Body of pancreas (tissue), 4 donors: ENCODE data around the gene WDR53. TPM values are rescaled to one million over a fixed set of nuclear protein-coding genes. Genes with fewer than 3 reads are reported as not detected.
"Not testable (repeated sequence)": the region's sequence is repeated elsewhere in the genome, so short reads cannot be mapped to it uniquely, and the experiment has no call there.

Source experiments
- ATAC-seq: fragments of 150-250 bp; one replicate; pipeline ENCODE4 v1.9.1; 2016
- DNase-seq, 4 donors: peaks; one replicate each; pipeline ENCODE4 v3.0.0-alpha.2; 2019
- H3K27ac ChIP-seq, 4 donors: fragments of 200-600 bp; sonication (generic); 1 replicate in 3 of 4; 2 replicates in 1 of 4; pipeline versions ENCODE4 v1.5.1 to v1.6.1; 2016 to 2019; ENCODE audit warnings: mild to moderate bottlenecking in 1 of 4, mixed read lengths in 1 of 4, moderate library complexity in 1 of 4
- H3K27me3 ChIP-seq, 2 donors: fragments of 200-600 bp; sonication (generic); one replicate each; pipeline ENCODE4 v1.6.0; 2016; ENCODE audit warnings: mild to moderate bottlenecking in 1 of 2
- H3K36me3 ChIP-seq, 2 donors: fragments of 200-600 bp; sonication (generic); replicated peaks in 1 of 2; 2 replicates each; pipeline ENCODE4 v1.5.1; 2016; ENCODE audit warnings: low read depth in 2 of 2; ENCODE audit not compliant: insufficient read depth in 1 of 2
- H3K4me1 ChIP-seq: fragments of 200-600 bp; sonication (generic); one replicate; pipeline ENCODE4 v1.6.0; 2016
- H3K4me3 ChIP-seq, 2 donors: fragments of 200-600 bp; sonication (generic); 1 replicate in 1 of 2; 2 replicates in 1 of 2; pipeline ENCODE4 v1.5.1; 2016 to 2019
- H3K9me3 ChIP-seq, 3 donors: fragments of 200-600 bp; sonication (generic); 1 replicate in 2 of 3; 2 replicates in 1 of 3; pipeline ENCODE4 v1.5.1; 2016
- POLR2A ChIP-seq, 3 donors: fragments of 450-650 bp; IDR thresholded peaks; one replicate each; pipeline ENCODE4 v1.6.1; 2016; ENCODE audit warnings: antibody characterized with exemption in 3 of 3, mild to moderate bottlenecking in 2 of 3
- WGBS, 2 donors: methylation state at CpG; one replicate each; pipeline ENCODE4 v1.1.5; 2017; 5-methylcytosine and 5-hydroxymethylcytosine counted together
- intact Hi-C: fragments of 100-400 bp; cut with DNase I; formaldehyde crosslinking; loops from one replicate; pipeline ENCODE4 v1.15.1; 2023
- total RNA-seq, 2 donors: library from RNA; depleted of rRNA; stranded (reverse); fragments of >200 nt; gene quantifications; one replicate each; pipeline ENCODE4 v1.1.0, GENCODE V29; 2016
- TF ChIP-seq, protein P1 (sequence below), 7 experiments: fragments of 450-650 bp in 4 of 7; fragments of 200-600 bp in 3 of 7; sonication (generic) in 3 of 7; IDR thresholded peaks; one replicate each; pipeline ENCODE4 v1.5.1; 2016 to 2019; ENCODE audit warnings: antibody characterized with exemption in 7 of 7

Gene WDR53
- total RNA-seq, 2 donors from 2014 or later = 0.66 to 4.2 TPM

- WGBS, 2 donors = 75 to 81% methylated on average over 4 of the region's 4 CpGs
- Histone ChIP-seq H3K4me3 (no peak overlapping the region), H3K27me3 (peaks cover 0 to 4% of the 10 kb centered on the region in 2 donors), H3K4me1 (peaks cover 6% of the 10 kb centered on the region), H3K9me3 (no peaks in the 10 kb centered on the region), H3K27ac (no peak overlapping the region), H3K36me3 (no peaks in the 10 kb centered on the region)
- no peak for DNase-seq
- TF ChIP-seq, protein P1, sequence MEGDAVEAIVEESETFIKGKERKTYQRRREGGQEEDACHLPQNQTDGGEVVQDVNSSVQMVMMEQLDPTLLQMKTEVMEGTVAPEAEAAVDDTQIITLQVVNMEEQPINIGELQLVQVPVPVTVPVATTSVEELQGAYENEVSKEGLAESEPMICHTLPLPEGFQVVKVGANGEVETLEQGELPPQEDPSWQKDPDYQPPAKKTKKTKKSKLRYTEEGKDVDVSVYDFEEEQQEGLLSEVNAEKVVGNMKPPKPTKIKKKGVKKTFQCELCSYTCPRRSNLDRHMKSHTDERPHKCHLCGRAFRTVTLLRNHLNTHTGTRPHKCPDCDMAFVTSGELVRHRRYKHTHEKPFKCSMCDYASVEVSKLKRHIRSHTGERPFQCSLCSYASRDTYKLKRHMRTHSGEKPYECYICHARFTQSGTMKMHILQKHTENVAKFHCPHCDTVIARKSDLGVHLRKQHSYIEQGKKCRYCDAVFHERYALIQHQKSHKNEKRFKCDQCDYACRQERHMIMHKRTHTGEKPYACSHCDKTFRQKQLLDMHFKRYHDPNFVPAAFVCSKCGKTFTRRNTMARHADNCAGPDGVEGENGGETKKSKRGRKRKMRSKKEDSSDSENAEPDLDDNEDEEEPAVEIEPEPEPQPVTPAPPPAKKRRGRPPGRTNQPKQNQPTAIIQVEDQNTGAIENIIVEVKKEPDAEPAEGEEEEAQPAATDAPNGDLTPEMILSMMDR (IDR thresholded peaks at IDR 0.05) = no peak
- no peak for TF ChIP-seq POLR2A (IDR thresholded peaks at IDR 0.05)
- intact Hi-C loops = no loop called here
- ATAC-seq = no peak
These were observed 36.9 kb downstream of the WDR53 start for GRCh38 chr3:196531418-196531817.

DNA sequence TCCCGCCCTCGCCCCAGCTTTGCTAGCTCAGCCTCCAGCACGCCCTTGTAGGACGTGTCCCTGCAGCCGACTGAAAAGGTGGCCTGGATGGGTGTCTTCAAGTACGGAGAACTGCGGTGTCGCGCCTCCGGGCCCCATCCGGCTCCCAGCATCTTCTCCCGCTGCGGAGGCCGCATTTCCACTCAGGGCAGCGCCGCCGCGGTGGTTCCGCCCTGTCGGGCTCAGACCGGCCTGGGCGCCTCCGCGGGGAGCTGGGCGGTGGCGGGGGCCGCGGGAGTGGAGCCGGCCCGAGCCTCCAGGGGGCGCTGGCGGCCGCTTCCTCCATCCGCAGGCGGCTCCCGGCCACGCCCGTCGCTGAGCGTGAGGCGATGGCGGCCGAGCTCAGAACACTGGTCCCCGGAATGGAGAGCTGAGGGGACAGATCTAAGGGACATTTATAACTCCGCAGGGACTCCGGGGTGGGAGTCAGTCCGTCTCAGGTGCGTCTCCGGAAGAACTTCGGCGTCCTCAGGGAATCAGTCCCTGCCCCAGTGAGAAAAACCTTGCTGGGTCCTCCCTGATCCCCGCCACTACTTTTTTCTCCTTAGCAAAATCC is 39.6 kb downstream of the WDR53 start:
- 6 to 15% methylated on average over 13 to 50 of the region's 52 CpGs for WGBS, 2 donors
- no peaks in the 10 kb centered on the region for H3K9me3 ChIP-seq
- no peak overlapping the region for H3K4me3 ChIP-seq
- peaks cover 0 to 4% of the 10 kb centered on the region in 2 donors for H3K27me3 ChIP-seq
- peaks cover 6% of the 10 kb centered on the region for H3K4me1 ChIP-seq
- no peak for TF ChIP-seq POLR2A (IDR thresholded peaks at IDR 0.05)
- TF ChIP-seq, protein P1 (IDR thresholded peaks at IDR 0.05) = peak in 6 of 7 experiments; percentile 16 to 65 (median 55)
- intact Hi-C loops = no loop called here
- no peak overlapping the region for H3K27ac ChIP-seq
- peak; percentile 68 for ATAC-seq
- H3K36me3 ChIP-seq = no peaks in the 10 kb centered on the region
- DNase-seq = peak; percentile 26 to 66 (median 55)

GRCh38 chr3:196525141-196525540 is 43.2 kb downstream of the WDR53 start:
- Histone ChIP-seq H3K27me3 (peaks cover 0 to 4% of the 10 kb centered on the region in 2 donors), H3K4me3 (no peak overlapping the region), H3K4me1 (peaks cover 6% of the 10 kb centered on the region), H3K36me3 (no peaks in the 10 kb centered on the region), H3K9me3 (peaks cover 0 to 3% (median 0%) of the 10 kb centered on the region in 3 donors), H3K27ac (no peak overlapping the region)
- 67 to 80% methylated on average over 4 of the region's 4 CpGs for WGBS, 2 donors
- DNase-seq (no peak), ATAC-seq (no peak)
- intact Hi-C loops = no loop called here
- TF ChIP-seq POLR2A (IDR thresholded peaks at IDR 0.05) = no peak
- TF ChIP-seq, protein P1 (IDR thresholded peaks at IDR 0.05) = no peak

DNA sequence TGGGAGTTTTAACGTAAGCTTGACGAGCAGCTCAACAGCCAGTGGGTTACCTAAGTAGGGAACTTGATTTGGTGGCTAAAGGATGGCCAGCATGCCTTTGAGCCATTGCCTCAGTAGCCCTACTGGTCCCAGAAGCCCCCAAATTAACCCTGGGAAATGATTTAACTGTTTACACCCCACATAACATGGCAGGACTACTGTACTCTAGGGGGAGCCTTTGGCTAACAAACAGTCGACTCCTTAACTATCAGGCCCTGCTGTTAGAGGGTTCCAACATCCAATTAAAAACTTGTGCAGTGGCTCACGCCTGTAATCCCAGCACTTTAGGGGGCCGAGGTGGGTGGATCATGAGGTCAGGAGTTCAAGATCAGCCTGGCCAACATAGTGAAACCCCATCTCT is 43.8 kb downstream of the WDR53 start:
- H3K27ac ChIP-seq = no peak overlapping the region
- WGBS, 2 donors = 61 to 62% methylated on average over 3 to 5 of the region's 5 CpGs
- DNase-seq = no peak
- intact Hi-C loops = no loop called here
- TF ChIP-seq, protein P1 (IDR thresholded peaks at IDR 0.05) = no peak
- no peak for TF ChIP-seq POLR2A (IDR thresholded peaks at IDR 0.05)
- ATAC-seq = no peak
- peaks cover 0 to 9% (median 0%) of the 10 kb centered on the region in 3 donors for H3K9me3 ChIP-seq
- H3K4me1 ChIP-seq = peaks cover 6% of the 10 kb centered on the region
- no peaks in the 10 kb centered on the region for H3K36me3 ChIP-seq
- H3K4me3 ChIP-seq = no peak overlapping the region
- peaks cover 0 to 4% of the 10 kb centered on the region in 2 donors for H3K27me3 ChIP-seq

- 86 to 88% methylated on average over 4 of the region's 4 CpGs for WGBS, 2 donors
- Histone ChIP-seq H3K9me3 (peaks cover 0 to 16% (median 0%) of the 10 kb centered on the region in 3 donors), H3K27me3 (peaks cover 0 to 4% of the 10 kb centered on the region in 2 donors), H3K27ac (no peak overlapping the region), H3K4me1 (peaks cover 4% of the 10 kb centered on the region), H3K36me3 (no peaks in the 10 kb centered on the region), H3K4me3 (no peak overlapping the region)
- TF ChIP-seq, protein P1 (IDR thresholded peaks at IDR 0.05) = no peak
- TF ChIP-seq POLR2A (IDR thresholded peaks at IDR 0.05) = no peak
- no peak for DNase-seq
- intact Hi-C loops = no loop called here
- no peak for ATAC-seq
These were observed 44.5 kb downstream of the WDR53 start for GRCh38 chr3:196523841-196524240.

DNA sequence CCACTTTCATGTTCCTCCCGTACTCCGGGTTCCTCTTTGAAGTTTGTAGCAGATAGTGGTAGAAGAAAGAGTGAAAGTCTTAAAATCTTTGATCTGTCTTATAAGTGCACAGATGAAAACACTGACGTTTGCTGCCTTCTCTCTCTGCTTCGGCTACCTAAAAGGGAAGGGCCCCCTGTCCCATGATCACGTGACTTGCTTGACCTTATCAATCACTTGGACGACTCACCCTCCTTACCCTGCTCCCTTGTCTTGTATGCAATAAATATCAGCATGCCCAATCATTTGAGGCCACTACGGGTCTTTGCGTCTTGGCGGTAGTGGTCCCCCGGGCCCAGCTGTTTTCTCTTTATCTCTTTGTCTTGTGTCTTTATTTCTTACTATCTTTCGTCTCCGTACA is 47.1 kb downstream of the WDR53 start:
- ATAC-seq, H3K27ac ChIP-seq, H3K4me1 ChIP-seq, DNase-seq, H3K27me3 ChIP-seq, H3K4me3 ChIP-seq, H3K36me3 ChIP-seq, intact Hi-C loops: not testable (repeated sequence)
- 65 to 81% methylated on average over 12 of the region's 12 CpGs for WGBS, 2 donors
- H3K9me3 ChIP-seq = peaks cover 0 to 27% (median 0%) of the 10 kb centered on the region in 3 donors
